Rectal smooth muscle tissue (tissue), 1 donor: ENCODE measurements around the gene CACNA2D4.

ENCODE experiments used
- H3K27ac ChIP-seq: one replicate; pipeline ENCODE4 v1.7.0; 2013; ENCODE audit warnings: low read depth, low read length, inconsistent platforms
- H3K27me3 ChIP-seq: one replicate; pipeline ENCODE4 v1.7.0; 2013; ENCODE audit warnings: low read length; ENCODE audit not compliant: control insufficient read depth, insufficient read depth
- H3K36me3 ChIP-seq: one replicate; pipeline ENCODE4 v1.7.0; 2013; ENCODE audit warnings: low read length; ENCODE audit not compliant: control insufficient read depth, insufficient read depth
- H3K4me1 ChIP-seq: one replicate; pipeline ENCODE4 v1.7.0; 2013; ENCODE audit warnings: low read length; ENCODE audit not compliant: control insufficient read depth, insufficient read depth
- H3K4me3 ChIP-seq: one replicate; pipeline ENCODE4 v1.7.0; 2013; ENCODE audit warnings: low read length
- H3K9ac ChIP-seq: one replicate; pipeline ENCODE4 v1.7.0; 2013; ENCODE audit warnings: low read length

CACNA2D4 gene

DNA sequence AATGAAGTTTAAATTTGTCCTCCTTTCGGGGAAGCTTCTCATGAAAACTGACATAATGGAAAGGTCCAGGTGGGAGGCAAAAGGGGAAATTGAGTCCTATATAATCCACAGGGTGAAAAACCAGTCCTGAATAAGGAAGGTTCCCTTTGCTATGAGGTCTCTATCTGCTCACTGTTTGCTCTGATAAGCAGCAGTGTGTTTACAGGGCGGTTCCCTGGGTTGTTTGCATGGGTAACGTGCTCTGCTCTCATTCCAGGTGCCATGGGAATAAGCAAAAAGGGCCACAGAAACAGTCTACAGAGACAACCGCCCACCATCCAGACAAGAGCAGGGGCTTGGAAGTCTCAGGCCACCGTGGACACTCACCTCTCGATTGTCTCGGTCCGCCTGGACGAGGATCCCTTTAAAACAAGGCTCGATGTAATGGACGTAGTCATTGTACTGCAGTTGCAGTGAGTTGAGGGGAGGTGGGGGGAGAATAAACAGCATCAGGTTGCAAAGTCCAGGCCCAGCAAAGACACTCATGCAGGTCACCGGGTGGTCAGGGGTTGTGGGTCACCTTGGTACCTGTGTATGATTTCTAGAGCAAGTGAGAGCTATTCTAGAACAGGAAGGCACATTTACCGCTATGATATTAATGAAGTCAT lies 32.7 kb downstream of the CACNA2D4 start:
- Histone ChIP-seq H3K4me1 (no peaks in the 10 kb centered on the region), H3K9ac (no peak overlapping the region), H3K27ac (no peak overlapping the region), H3K4me3 (no peak overlapping the region), H3K36me3 (no peaks in the 10 kb centered on the region), H3K27me3 (no peaks in the 10 kb centered on the region)

DNA sequence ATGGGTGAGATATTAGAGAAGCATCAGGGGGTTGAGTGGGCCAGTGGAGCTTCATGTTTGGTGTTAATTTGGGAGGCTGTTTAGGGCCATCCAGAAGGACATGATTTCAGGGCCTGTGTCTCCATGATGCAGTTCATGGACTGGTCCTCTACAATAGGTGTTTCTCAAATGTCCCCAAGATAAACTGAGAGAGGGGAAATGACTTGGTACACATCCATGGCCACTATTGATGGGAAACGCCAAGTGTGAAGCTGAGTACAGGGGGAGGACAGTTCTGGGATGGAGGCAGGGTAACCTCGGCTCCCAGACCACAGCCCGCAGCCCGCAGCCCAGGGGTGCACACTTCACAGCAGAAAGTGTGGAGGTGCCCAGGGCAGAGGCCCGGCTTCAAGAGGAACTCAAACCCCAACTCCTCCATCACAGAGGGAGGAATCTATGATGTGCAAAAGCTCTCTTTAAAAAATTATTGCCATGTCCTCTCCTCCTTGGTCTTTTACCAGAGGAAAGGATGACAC lies 33.3 kb downstream of the CACNA2D4 start:
- Histone ChIP-seq H3K36me3 (no peaks in the 10 kb centered on the region), H3K4me1 (no peaks in the 10 kb centered on the region), H3K9ac (no peak overlapping the region), H3K4me3 (no peak overlapping the region), H3K27ac (no peak overlapping the region), H3K27me3 (no peaks in the 10 kb centered on the region)

DNA sequence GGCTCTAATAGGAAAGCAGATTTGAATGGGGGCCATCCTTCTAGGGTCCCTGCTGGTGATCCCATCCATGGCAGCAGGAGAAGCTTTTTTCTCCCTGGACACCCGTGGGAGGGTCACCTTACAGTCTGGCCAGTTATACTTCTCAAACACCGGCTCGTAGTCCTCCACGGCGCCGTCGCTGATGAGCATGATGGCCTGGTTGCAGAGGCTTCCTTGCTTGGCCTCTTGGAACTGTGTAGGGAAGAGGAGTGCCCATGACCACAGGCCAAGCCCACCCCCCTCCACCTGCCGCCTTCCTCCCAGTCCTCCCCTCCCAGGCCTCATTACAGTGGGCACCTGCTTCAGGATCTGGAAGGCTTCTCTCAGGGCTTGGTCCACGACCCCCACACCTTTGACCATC lies 33.8 kb downstream of the CACNA2D4 start:
- H3K4me3 ChIP-seq, result no peak overlapping the region
- H3K4me1 ChIP-seq, result no peaks in the 10 kb centered on the region

DNA sequence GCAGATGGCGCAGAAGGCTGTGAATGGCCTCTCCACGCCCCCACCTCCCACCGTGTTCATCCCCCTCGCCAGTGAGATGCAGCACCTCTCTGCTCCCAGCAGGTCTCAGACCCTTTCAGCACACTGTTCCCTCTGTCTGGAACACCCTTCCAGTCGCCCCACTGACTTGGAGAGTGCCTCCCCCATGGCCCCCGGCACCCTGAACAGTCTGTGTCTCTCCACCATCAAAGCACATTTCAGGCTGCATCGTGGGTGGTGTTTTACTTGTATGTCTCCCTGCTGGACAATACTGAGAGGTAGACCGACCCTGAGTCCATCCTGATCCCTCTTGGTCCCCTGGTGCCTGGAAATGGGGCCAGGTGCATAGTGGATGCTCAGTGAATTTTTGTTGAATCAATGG lies 34.9 kb downstream of the CACNA2D4 start:
- no peak overlapping the region for H3K9ac ChIP-seq
- H3K27me3 ChIP-seq, result no peaks in the 10 kb centered on the region
- no peaks in the 10 kb centered on the region for H3K4me1 ChIP-seq
- H3K4me3 ChIP-seq, result no peak overlapping the region
- no peaks in the 10 kb centered on the region for H3K36me3 ChIP-seq
- H3K27ac ChIP-seq, result no peak overlapping the region

More for the DNA sequence above, 33.8 kb downstream of the CACNA2D4 start:
- Histone ChIP-seq H3K9ac (no peak overlapping the region), H3K27me3 (no peaks in the 10 kb centered on the region), H3K36me3 (no peaks in the 10 kb centered on the region), H3K27ac (no peak overlapping the region)

DNA sequence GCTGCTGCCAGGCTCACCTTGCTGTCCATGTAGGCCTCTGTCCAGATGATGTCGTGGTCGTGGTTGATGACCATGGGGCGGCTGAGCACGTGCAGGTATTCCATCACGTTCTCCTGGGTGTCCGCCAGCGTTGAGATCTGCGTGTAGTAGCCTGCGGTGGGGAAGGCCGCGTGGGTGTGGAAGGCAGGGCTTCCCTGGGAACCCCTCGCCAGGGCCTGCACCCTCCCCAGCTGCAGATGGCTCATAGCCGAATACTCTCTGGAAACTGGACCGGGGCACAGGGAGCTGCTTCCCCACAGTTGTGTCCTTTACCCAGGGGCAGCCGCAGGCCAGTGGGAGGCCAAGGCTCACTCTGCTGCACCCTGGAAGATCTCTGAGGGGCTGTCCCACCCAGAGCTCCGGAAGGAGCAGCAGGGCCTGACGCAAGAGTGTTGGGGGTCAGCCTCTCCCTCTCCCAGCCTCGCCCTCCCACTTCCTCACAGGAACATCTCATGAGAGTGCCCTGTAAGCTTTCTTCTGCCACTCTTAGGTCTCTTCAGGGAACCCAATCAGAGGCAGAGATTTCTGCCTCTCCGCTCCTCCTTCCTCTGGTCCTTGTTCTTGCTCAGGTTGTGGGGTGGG lies 35.5 kb downstream of the CACNA2D4 start:
- H3K4me1 ChIP-seq, result no peaks in the 10 kb centered on the region
- H3K27me3 ChIP-seq, result no peaks in the 10 kb centered on the region
- no peaks in the 10 kb centered on the region for H3K36me3 ChIP-seq
- H3K9ac ChIP-seq, result no peak overlapping the region
- no peak overlapping the region for H3K27ac ChIP-seq
- H3K4me3 ChIP-seq, result no peak overlapping the region

DNA sequence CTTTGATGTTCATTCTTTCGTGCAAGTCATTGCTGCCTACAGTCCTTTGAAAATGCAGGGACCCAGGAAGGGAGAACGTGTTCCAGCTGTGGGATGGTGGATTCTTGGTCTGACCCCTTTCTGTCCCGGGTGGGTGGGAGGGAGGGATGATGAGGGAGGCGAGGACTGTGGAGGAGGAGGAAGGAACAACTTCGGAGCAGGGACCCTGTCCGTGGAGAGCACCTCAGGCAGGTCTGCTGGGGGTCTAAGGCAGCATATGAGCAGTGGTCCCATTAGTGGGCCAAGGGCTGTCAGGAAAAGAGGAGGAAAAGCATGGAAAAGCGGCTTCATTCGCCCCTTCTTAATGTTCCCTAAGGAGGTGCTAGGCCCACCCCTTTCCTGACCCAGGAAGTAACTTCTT lies 36.0 kb downstream of the CACNA2D4 start:
- Histone ChIP-seq H3K4me3 (no peak overlapping the region), H3K36me3 (no peaks in the 10 kb centered on the region), H3K27ac (no peak overlapping the region), H3K9ac (no peak overlapping the region), H3K27me3 (no peaks in the 10 kb centered on the region), H3K4me1 (no peaks in the 10 kb centered on the region)

DNA sequence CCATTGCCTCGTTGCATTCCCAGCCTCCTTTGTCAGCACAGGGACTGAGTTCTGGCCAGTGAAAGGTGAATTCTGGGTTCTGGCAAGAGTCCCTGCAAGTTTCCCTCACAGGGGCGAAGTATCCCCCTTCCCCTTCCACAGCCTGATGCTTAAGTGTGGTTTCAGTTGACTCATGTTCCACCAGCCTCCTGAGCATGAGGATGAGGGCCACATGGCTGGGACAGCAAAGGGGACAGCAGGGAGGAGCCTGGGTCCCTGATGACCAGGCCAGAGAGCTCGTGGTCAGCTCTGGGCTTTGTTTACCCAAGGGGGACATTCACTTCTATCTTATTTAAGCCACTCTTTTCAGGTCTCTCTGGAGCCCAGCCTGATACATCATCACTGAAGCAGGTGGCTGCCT lies 36.5 kb downstream of the CACNA2D4 start:
- Histone ChIP-seq H3K27me3 (no peaks in the 10 kb centered on the region), H3K36me3 (no peaks in the 10 kb centered on the region), H3K9ac (no peak overlapping the region), H3K4me3 (no peak overlapping the region), H3K4me1 (no peaks in the 10 kb centered on the region), H3K27ac (no peak overlapping the region)

DNA sequence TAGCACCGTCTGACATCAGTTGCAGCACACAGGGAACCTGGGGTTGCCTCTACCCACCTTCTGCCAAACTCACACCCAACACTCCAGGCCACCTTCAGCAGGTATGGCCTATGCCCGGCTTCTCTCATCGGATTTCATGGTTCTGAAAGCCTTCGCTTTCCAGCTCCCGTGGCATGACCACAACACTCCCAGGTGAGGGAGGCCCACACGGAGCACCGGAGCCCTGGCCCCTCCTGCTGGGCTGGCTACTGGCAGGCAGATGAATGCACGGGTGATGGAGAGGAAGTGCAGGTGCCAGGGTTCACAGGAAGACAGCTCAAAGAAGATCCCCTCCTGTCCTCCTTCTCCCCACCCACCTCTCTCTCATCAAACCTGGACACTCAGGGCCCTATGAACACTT lies 37.2 kb downstream of the CACNA2D4 start:
- Histone ChIP-seq H3K36me3 (no peaks in the 10 kb centered on the region), H3K27ac (no peak overlapping the region), H3K4me3 (no peak overlapping the region), H3K27me3 (no peaks in the 10 kb centered on the region), H3K4me1 (no peaks in the 10 kb centered on the region), H3K9ac (no peak overlapping the region)

DNA sequence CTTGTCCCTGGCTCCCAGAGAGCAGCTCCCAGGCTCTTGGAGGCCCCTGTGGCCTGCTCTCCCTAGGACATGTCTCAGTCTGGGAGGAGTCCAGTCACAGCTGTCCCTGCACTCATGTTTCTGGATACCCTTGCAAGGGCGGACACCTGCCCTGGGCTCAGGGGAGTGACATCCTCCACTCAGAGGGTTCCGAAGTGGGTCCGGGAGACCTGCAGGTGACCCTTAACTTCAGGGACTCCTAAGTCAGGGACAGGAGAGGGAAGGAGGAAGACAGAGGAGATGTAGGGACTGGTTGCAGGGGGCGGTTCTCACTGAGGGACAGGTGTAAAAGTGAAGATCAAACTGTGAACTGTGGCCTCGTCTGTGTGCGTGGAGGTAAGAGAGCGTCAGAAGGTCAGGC lies 37.6 kb downstream of the CACNA2D4 start:
- no peaks in the 10 kb centered on the region for H3K27me3 ChIP-seq
- no peaks in the 10 kb centered on the region for H3K36me3 ChIP-seq
- no peak overlapping the region for H3K4me3 ChIP-seq
- H3K27ac ChIP-seq, result no peak overlapping the region
- H3K9ac ChIP-seq, result no peak overlapping the region
- H3K4me1 ChIP-seq, result no peaks in the 10 kb centered on the region

DNA sequence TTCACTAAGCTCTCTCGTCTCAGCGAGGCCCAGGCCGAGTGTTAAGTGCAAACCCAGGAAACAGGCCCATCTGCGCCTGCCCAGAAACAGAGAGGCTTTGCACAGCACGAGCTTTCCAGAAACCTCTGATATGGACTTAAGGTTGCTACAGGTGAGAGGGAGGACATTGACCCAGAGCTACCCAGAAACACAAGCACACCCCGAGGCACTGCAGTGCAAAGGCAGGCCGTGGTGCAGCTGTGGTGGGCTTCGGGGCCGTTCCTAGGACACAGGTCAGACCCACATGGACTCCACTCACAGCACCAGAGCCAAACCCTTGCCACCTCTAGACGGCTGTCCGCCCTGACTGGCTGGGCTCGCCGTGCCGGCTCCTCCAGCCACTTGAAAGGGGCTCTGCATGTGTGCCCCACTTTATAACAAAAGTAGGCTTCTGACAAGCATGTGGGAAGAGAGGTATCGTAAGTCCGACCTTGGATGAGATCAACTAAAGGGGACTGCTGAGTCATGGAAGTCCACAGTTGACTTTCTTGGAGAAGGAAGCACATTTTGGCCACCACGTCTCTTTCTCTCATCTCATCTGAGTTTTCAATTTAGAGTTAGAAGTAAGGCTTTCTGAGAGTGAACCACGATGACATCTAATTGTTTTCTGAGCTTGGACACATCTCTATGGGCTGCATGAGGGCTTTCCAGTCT lies 38.2 kb downstream of the CACNA2D4 start:
- no peaks in the 10 kb centered on the region for H3K36me3 ChIP-seq
- no peaks in the 10 kb centered on the region for H3K4me1 ChIP-seq

DNA sequence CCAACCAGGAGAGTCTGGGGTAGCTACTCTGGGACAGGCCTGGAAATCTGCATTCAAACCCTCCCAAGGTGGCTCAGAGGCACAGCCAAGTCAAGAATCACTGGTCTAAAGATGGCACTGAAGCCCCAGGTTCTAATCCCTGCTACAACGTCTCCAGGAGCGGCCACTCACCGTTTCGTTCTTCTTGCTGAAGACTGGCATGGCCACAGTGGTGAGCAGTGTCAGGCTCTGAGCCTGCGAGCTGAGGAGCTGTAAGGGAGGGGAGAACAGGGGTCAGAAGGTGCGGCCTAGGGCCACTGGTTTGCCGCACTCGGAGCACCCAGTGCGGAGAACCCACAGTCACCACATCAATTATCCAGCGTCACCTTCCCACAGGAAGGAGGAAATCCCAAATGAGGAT lies 38.8 kb downstream of the CACNA2D4 start:
- Histone ChIP-seq H3K27ac (no peak overlapping the region), H3K36me3 (no peaks in the 10 kb centered on the region), H3K9ac (no peak overlapping the region), H3K4me1 (no peaks in the 10 kb centered on the region), H3K27me3 (no peaks in the 10 kb centered on the region), H3K4me3 (no peak overlapping the region)

More for the DNA sequence above, 38.2 kb downstream of the CACNA2D4 start:
- H3K27ac ChIP-seq, result no peak overlapping the region
- no peak overlapping the region for H3K9ac ChIP-seq
- no peak overlapping the region for H3K4me3 ChIP-seq
- no peaks in the 10 kb centered on the region for H3K27me3 ChIP-seq

DNA sequence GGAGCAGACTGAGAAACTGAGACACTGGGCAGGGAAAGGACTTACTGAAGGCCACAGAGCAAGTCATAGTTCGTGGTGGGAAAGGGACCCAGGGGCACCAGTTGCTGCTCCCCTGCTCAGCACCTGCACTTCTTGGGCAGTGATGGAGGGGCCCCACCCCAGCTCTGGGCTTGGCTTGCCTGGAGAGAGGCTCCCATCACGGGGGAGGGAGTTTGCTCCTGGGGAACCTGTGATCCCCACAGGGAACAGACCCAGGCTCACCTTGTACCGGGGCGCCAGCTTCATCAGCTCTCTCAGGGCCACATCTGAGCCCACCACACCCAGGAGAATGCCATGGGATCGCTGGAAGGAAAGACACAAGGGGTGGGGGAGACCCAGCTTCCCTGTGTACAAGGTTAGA lies 39.8 kb downstream of the CACNA2D4 start:
- Histone ChIP-seq H3K36me3 (no peaks in the 10 kb centered on the region), H3K27ac (no peak overlapping the region), H3K27me3 (no peaks in the 10 kb centered on the region), H3K9ac (no peak overlapping the region), H3K4me1 (no peaks in the 10 kb centered on the region), H3K4me3 (no peak overlapping the region)
